NCI-H187 (cell line): ENCODE results near the gene RPRD1B.

Source experiments
- DNase-seq, 2 experiments: peaks; one replicate each; lab custom pipeline; 2025; lab: John Stamatoyannopoulos, UW

Gene RPRD1B

GRCh38 chr20:38036366-38036765 lies 2.8 kb downstream of the RPRD1B start:
- DNase-seq: no peak

- no peak for DNase-seq
Observed at GRCh38 chr20:38040276-38040675, 6.7 kb downstream of the RPRD1B start.

GRCh38 chr20:38043512-38044300 lies 10.2 kb downstream of the RPRD1B start:
- no peak for DNase-seq

GRCh38 chr20:38044685-38045084 lies 11.1 kb downstream of the RPRD1B start:
- no peak for DNase-seq

GRCh38 chr20:38046572-38046971 lies 13.0 kb downstream of the RPRD1B start:
- DNase-seq: no peak

GRCh38 chr20:38049800-38050199 lies 16.3 kb downstream of the RPRD1B start:
- no peak for DNase-seq

- no peak for DNase-seq
Observed at GRCh38 chr20:38050686-38051085, 17.1 kb downstream of the RPRD1B start.

GRCh38 chr20:38052870-38053269 lies 19.3 kb downstream of the RPRD1B start:
- no peak for DNase-seq

- DNase-seq: no peak
Observed at GRCh38 chr20:38054647-38055046, 21.1 kb downstream of the RPRD1B start.

GRCh38 chr20:38055294-38055693 lies 21.7 kb downstream of the RPRD1B start:
- DNase-seq: no peak

GRCh38 chr20:38055848-38056247 lies 22.3 kb downstream of the RPRD1B start:
- DNase-seq: no peak

GRCh38 chr20:38057351-38057972 lies 23.9 kb downstream of the RPRD1B start:
- DNase-seq: peak; percentile 29 to 44

GRCh38 chr20:38059832-38060231 lies 26.3 kb downstream of the RPRD1B start:
- no peak for DNase-seq

- DNase-seq: no peak
Observed at GRCh38 chr20:38060536-38060935, 27.0 kb downstream of the RPRD1B start.

GRCh38 chr20:38061109-38061508 lies 27.6 kb downstream of the RPRD1B start:
- no peak for DNase-seq

GRCh38 chr20:38062890-38063289 lies 29.3 kb downstream of the RPRD1B start:
- DNase-seq: no peak

- no peak for DNase-seq
Observed at GRCh38 chr20:38063911-38064530, 30.5 kb downstream of the RPRD1B start.

GRCh38 chr20:38065764-38066375 lies 32.3 kb downstream of the RPRD1B start:
- no peak for DNase-seq

GRCh38 chr20:38066969-38067716 lies 33.6 kb downstream of the RPRD1B start:
- no peak for DNase-seq

GRCh38 chr20:38067717-38068365 lies 34.3 kb downstream of the RPRD1B start:
- no peak for DNase-seq

GRCh38 chr20:38072898-38073297 lies 39.4 kb downstream of the RPRD1B start:
- no peak for DNase-seq
